Skeletal muscle cell (primary cell): ENCODE results near the gene TMPRSS6.

ENCODE experiments used
- DNase-seq: peaks from one replicate; pipeline ENCODE4 v3.0.0-alpha.2; 2010; ENCODE audit warnings: low read depth
- H3K4me3 ChIP-seq: 2 replicates; pipeline ENCODE4 v1.5.1; 2011; ENCODE audit warnings: low read depth, mild to moderate bottlenecking, control low read depth, low read length, moderate library complexity

Gene TMPRSS6

GRCh38 chr22:37120569-37121340 is 11.2 kb upstream of the TMPRSS6 start:
- H3K4me3 ChIP-seq = no peak overlapping the region
- DNase-seq = no peak

GRCh38 chr22:37119872-37120271 is 10.4 kb upstream of the TMPRSS6 start:
- H3K4me3 ChIP-seq = no peak overlapping the region
- DNase-seq = no peak

GRCh38 chr22:37118083-37118482 is 8.6 kb upstream of the TMPRSS6 start:
- no peak overlapping the region for H3K4me3 ChIP-seq
- no peak for DNase-seq

- DNase-seq = no peak
- H3K4me3 ChIP-seq = no peak overlapping the region
Measured at GRCh38 chr22:37117092-37117491, 7.6 kb upstream of the TMPRSS6 start.

GRCh38 chr22:37115032-37115431 is 5.5 kb upstream of the TMPRSS6 start:
- H3K4me3 ChIP-seq = no peak overlapping the region
- no peak for DNase-seq

- no peak for DNase-seq
- H3K4me3 ChIP-seq = no peak overlapping the region
Measured at GRCh38 chr22:37113757-37114156, 4.2 kb upstream of the TMPRSS6 start.

- H3K4me3 ChIP-seq = no peak overlapping the region
- no peak for DNase-seq
Measured at GRCh38 chr22:37112084-37112728, 2.7 kb upstream of the TMPRSS6 start.

GRCh38 chr22:37111156-37111717 is 1.7 kb upstream of the TMPRSS6 start:
- no peak for DNase-seq
- H3K4me3 ChIP-seq = no peak overlapping the region

GRCh38 chr22:37107816-37108621 is 1.5 kb downstream of the TMPRSS6 start:
- DNase-seq = no peak

GRCh38 chr22:37105990-37106389 is 3.5 kb downstream of the TMPRSS6 start:
- no peak for DNase-seq
- no peak overlapping the region for H3K4me3 ChIP-seq

More at GRCh38 chr22:37107816-37108621, 1.5 kb downstream of the TMPRSS6 start:
- no peak overlapping the region for H3K4me3 ChIP-seq

- DNase-seq = no peak
- no peak overlapping the region for H3K4me3 ChIP-seq
Measured at GRCh38 chr22:37105154-37105553, 4.4 kb downstream of the TMPRSS6 start.

GRCh38 chr22:37103656-37104452 is 5.7 kb downstream of the TMPRSS6 start:
- no peak overlapping the region for H3K4me3 ChIP-seq
- DNase-seq = no peak

GRCh38 chr22:37103151-37103550 is 6.4 kb downstream of the TMPRSS6 start:
- no peak for DNase-seq
- no peak overlapping the region for H3K4me3 ChIP-seq

GRCh38 chr22:37101311-37102066 is 8.0 kb downstream of the TMPRSS6 start:
- H3K4me3 ChIP-seq = no peak overlapping the region
- DNase-seq = no peak

GRCh38 chr22:37100589-37101127 is 8.9 kb downstream of the TMPRSS6 start:
- no peak for DNase-seq

GRCh38 chr22:37098976-37099591 is 10.4 kb downstream of the TMPRSS6 start:
- DNase-seq = no peak
- no peak overlapping the region for H3K4me3 ChIP-seq

More at GRCh38 chr22:37100589-37101127, 8.9 kb downstream of the TMPRSS6 start:
- no peak overlapping the region for H3K4me3 ChIP-seq

GRCh38 chr22:37097346-37097745 is 12.2 kb downstream of the TMPRSS6 start:
- DNase-seq = no peak
- no peak overlapping the region for H3K4me3 ChIP-seq

- DNase-seq = no peak
- H3K4me3 ChIP-seq = no peak overlapping the region
Measured at GRCh38 chr22:37095113-37095512, 14.4 kb downstream of the TMPRSS6 start.
